GM23338 (cell line): ENCODE data around the gene CCDC187. TPM values are rescaled to one million over a fixed set of nuclear protein-coding genes. Genes with fewer than 3 reads are reported as not detected.
A peak's percentile ranks its signal among the peaks of the same experiment; 100 is the strongest.

Experiments used
- ATAC-seq: fragments of 200-7000 bp; cut with Tn5 transposase; 3 replicates; pipeline ENCODE4 v1.9.1; 2020
- DNase-seq: peaks from one replicate; pipeline ENCODE4 v3.0.0-alpha.2; 2015; ENCODE audit warnings: low spot score
- H2AFZ ChIP-seq: fragments of 200-600 bp; sonication (generic); 2 replicates; pipeline ENCODE4 v1.8.0; 2016; ENCODE audit warnings: antibody characterized with exemption, mild to moderate bottlenecking, moderate library complexity
- H3F3A ChIP-seq: fragments of 200-600 bp; sonication (generic); replicated peaks from 2 replicates; pipeline ENCODE4 v1.8.0; 2017; ENCODE audit warnings: antibody characterized with exemption, mixed run types, low read depth
- H3K27ac ChIP-seq: fragments of 200-600 bp; sonication (generic); 2 replicates; pipeline ENCODE4 v1.6.1; 2016; ENCODE audit warnings: low read depth
- H3K27me3 ChIP-seq: fragments of 200-600 bp; sonication (generic); 2 replicates; pipeline ENCODE4 v1.8.0; 2016; ENCODE audit warnings: mild to moderate bottlenecking, mixed run types, moderate library complexity; ENCODE audit not compliant: insufficient read depth
- H3K36me3 ChIP-seq: fragments of 200-600 bp; sonication (generic); 2 replicates; pipeline ENCODE4 v1.8.0; 2016; ENCODE audit warnings: mild to moderate bottlenecking; ENCODE audit not compliant: insufficient read depth
- H3K4me1 ChIP-seq: fragments of 200-600 bp; sonication (generic); 2 replicates; pipeline ENCODE4 v1.8.0; 2016; ENCODE audit warnings: mild to moderate bottlenecking, moderate library complexity; ENCODE audit not compliant: insufficient read depth
- H3K4me2 ChIP-seq: fragments of 200-600 bp; sonication (generic); 2 replicates; pipeline ENCODE4 v1.7.1; 2017; ENCODE audit warnings: mixed run types
- H3K4me3 ChIP-seq: fragments of 200-600 bp; sonication (generic); 2 replicates; pipeline ENCODE4 v1.6.1; 2016; ENCODE audit warnings: mixed run types
- H3K79me2 ChIP-seq: fragments of 200-600 bp; sonication (generic); replicated peaks from 2 replicates; pipeline ENCODE4 v1.8.0; 2017; ENCODE audit warnings: mild to moderate bottlenecking; ENCODE audit not compliant: insufficient read depth
- H3K9me2 ChIP-seq: fragments of 200-600 bp; sonication (generic); 2 replicates; pipeline ENCODE4 v1.8.0; 2017; ENCODE audit not compliant: insufficient read depth
- H4K20me1 ChIP-seq: fragments of 200-600 bp; sonication (generic); replicated peaks from 2 replicates; pipeline ENCODE4 v1.8.0; 2017; ENCODE audit warnings: mild to moderate bottlenecking; ENCODE audit not compliant: insufficient read depth
- H3K27ac Mint-ChIP-seq: 2 replicates; pipeline ENCODE4 v1.8.0; 2020; ENCODE audit warnings: inconsistent platforms, mild to moderate bottlenecking, moderate library complexity, mixed read lengths
- H3K27me3 Mint-ChIP-seq: 3 replicates; pipeline ENCODE4 v1.8.0; 2022; ENCODE audit warnings: low read depth, mild to moderate bottlenecking, moderate library complexity, mixed read lengths, inconsistent platforms; ENCODE audit not compliant: insufficient read depth, poor library complexity
- H3K36me3 Mint-ChIP-seq: 3 replicates; pipeline ENCODE4 v1.8.0; 2021; ENCODE audit warnings: low read depth, mild to moderate bottlenecking, inconsistent platforms, moderate library complexity, mixed read lengths
- H3K4me1 Mint-ChIP-seq: 3 replicates; pipeline ENCODE4 v1.8.0; 2020; ENCODE audit warnings: mild to moderate bottlenecking, inconsistent platforms, mixed read lengths
- H3K4me3 Mint-ChIP-seq: 3 replicates; pipeline ENCODE4 v1.8.0; 2021; ENCODE audit warnings: moderate library complexity, mild to moderate bottlenecking, inconsistent platforms, mixed read lengths
- H3K9me3 Mint-ChIP-seq: 3 replicates; pipeline ENCODE4 v1.8.0; 2020; ENCODE audit warnings: moderate library complexity, mild to moderate bottlenecking, inconsistent platforms, mixed read lengths
- CREB1 ChIP-seq: fragments of 250-450 bp; sonication (Bioruptor Pico); IDR thresholded peaks from 2 replicates; pipeline ENCODE4 v1.5.0; 2020; ENCODE audit warnings: low read depth, mild to moderate bottlenecking, moderate library complexity
- CTCF ChIP-seq, 2 experiments: fragments of 200-600 bp in 1 of 2; sonication (generic) in 1 of 2; conservative IDR thresholded peaks; 2 replicates each; pipeline versions ENCODE4 v1.5.1 to v1.6.1; 2016 to 2017; ENCODE audit warnings: antibody characterized with exemption in 2 of 2, low read depth in 2 of 2, mild to moderate bottlenecking in 2 of 2, moderate library complexity in 1 of 2
- ETS1 ChIP-seq: IDR thresholded peaks from 2 replicates; pipeline ENCODE4 v1.6.1; 2016; ENCODE audit warnings: antibody characterized with exemption
- EZH2 ChIP-seq: fragments of 200-600 bp; sonication (generic); IDR thresholded peaks from one replicate; pipeline ENCODE4 v1.8.0; 2017; ENCODE audit warnings: antibody characterized with exemption, mild to moderate bottlenecking, low read depth; ENCODE audit not compliant: unreplicated experiment
- JUNB ChIP-seq: IDR thresholded peaks from one replicate; pipeline ENCODE4 v1.6.1; 2016; ENCODE audit warnings: antibody characterized with exemption; ENCODE audit not compliant: unreplicated experiment
- NANOG ChIP-seq: IDR thresholded peaks from 2 replicates; pipeline ENCODE4 v1.6.1; 2016; ENCODE audit warnings: antibody characterized with exemption, borderline replicate concordance
- POLR2AphosphoS5 ChIP-seq: IDR thresholded peaks from 2 replicates; pipeline ENCODE4 v1.6.1; 2016; ENCODE audit warnings: antibody characterized with exemption, low read depth
- REST ChIP-seq: IDR thresholded peaks from one replicate; pipeline ENCODE4 v1.6.1; 2018; ENCODE audit warnings: antibody characterized with exemption; ENCODE audit not compliant: unreplicated experiment
- STAT1 ChIP-seq: IDR thresholded peaks from one replicate; pipeline ENCODE4 v1.6.1; 2016; ENCODE audit warnings: antibody characterized with exemption; ENCODE audit not compliant: unreplicated experiment
- ZNF114 ChIP-seq: fragments of 250-450 bp; sonication (Bioruptor Pico); IDR thresholded peaks from 2 replicates; pipeline ENCODE4 v1.5.0; 2020; ENCODE audit warnings: mild to moderate bottlenecking, moderate library complexity
- ZNF331 ChIP-seq: fragments of 250-450 bp; sonication (Bioruptor Pico); IDR thresholded peaks from 2 replicates; pipeline ENCODE4 v1.5.0; 2020; ENCODE audit warnings: low read depth, mild to moderate bottlenecking, moderate library complexity
- ZNF462 ChIP-seq: fragments of 250-450 bp; sonication (Bioruptor Pico); IDR thresholded peaks from 2 replicates; pipeline ENCODE4 v1.5.0; 2020; ENCODE audit warnings: mild to moderate bottlenecking, moderate library complexity
- polyA plus RNA-seq: library from polyadenylated mRNA; unstranded; fragments of >200 nt; fragmentation: Nextera tagmentation; extraction: Ambion mirVana; gene quantifications from 2 replicates; pipeline ENCODE4 v1.2.1, GENCODE V29; 2016
- total RNA-seq: library from RNA; depleted of rRNA; stranded (reverse); fragments of >200 nt; shearing (Covaris generic); gene quantifications from 2 replicates; pipeline ENCODE4 v1.2.3, GENCODE V29; 2014

CCDC187 gene
- total and polyA plus RNA-seq, 2 experiments from 2014 or later = 0.14 TPM; not detected in 1

GRCh38 chr9:136343884-136344269, 40.0 kb upstream of the CCDC187 start:
- Mint-ChIP-seq H3K4me3 (no peak overlapping the region), H3K4me1 (peaks cover 3% of the 10 kb centered on the region), H3K27ac (no peak overlapping the region), H3K9me3 (no peaks in the 10 kb centered on the region; the same call in 1 of the 3 replicates), H3K36me3 (no peaks in the 10 kb centered on the region), H3K27me3 (peaks cover 21% of the 10 kb centered on the region)
- Histone ChIP-seq H3K27ac (0 out of 2 replicates have a peak overlapping the region, but pooled peaks have one; percentile 59), H3K79me2 (no peaks in the 10 kb centered on the region), H4K20me1 (no peaks in the 10 kb centered on the region; the same call in 1 of the 2 replicates), H3K4me2 (no peak overlapping the region), H3K9me2 (no peaks in the 10 kb centered on the region), H2AFZ (no peak overlapping the region), H3K36me3 (no peaks in the 10 kb centered on the region), H3K27me3 (no peaks in the 10 kb centered on the region), H3K4me3 (no peak overlapping the region), H3K4me1 (peaks cover 5% of the 10 kb centered on the region), H3F3A (peaks cover 3% of the 10 kb centered on the region; the same call in 1 of the 2 replicates)
- TF ChIP-seq ETS1 (no peak), ZNF331 (CRISPR knock-in tag) (no peak), JUNB (no peak), STAT1 (no peak), EZH2 (no peak), NANOG (no peak), ZNF114 (no peak), REST (no peak), CREB1 (CRISPR knock-in tag) (no peak), POLR2AphosphoS5 (no peak), CTCF (conservative IDR thresholded peaks at IDR 0.05; ENCODE audit: low read depth in 2 of 2) (no peak), ZNF462 (CRISPR knock-in tag) (no peak)
- DNase-seq (no peak), ATAC-seq (no peak)
